ENCODE data around the gene WWOX. TPM values are rescaled to one million over a fixed set of nuclear protein-coding genes. Genes with fewer than 3 reads are reported as not detected.

Gene WWOX
- total RNA-seq, 6 donors from 2014 or later: 18.7 to 167 (median 31.0) TPM

DNA sequence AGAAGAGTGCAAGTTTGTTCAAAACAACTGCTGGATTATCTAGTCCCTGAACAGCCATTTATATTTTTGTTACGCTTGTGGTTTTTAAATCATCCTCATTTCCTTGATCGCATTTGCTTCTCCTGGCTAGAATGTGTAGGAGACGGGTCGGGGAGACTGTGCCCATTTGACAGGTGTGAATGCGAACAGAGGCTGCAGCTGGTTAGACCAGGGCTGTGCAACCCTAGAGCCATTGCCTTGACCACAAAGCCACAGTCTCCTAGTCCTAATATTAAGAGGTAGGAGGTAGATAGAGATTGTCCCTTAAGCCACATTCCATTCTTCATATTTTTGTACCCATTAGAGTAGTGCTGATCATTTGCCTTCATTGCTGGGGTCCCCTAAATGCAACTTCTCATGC lies 639.1 kb downstream of the WWOX start:
- DNase-seq (no peak), ATAC-seq (ENCODE audit: low FRiP score in 2 of 2) (no peak)
- no peak overlapping the region for H3K27ac ChIP-seq
- no peaks in the 10 kb centered on the region for H3K27me3 ChIP-seq
- no peak overlapping the region for H3K4me3 ChIP-seq
- 94 to 96% methylated on average over 5 of the region's 5 CpGs for WGBS, 2 donors
- peaks cover 0 to 3% (median 0%) of the 10 kb centered on the region in 4 donors for H3K4me1 ChIP-seq
- TF ChIP-seq POLR2AphosphoS5 (IDR thresholded peaks at IDR 0.05) (no peak), EP300 (IDR thresholded peaks at IDR 0.05) (no peak), POLR2A (IDR thresholded peaks at IDR 0.05) (no peak)
- TF ChIP-seq, protein P1, sequence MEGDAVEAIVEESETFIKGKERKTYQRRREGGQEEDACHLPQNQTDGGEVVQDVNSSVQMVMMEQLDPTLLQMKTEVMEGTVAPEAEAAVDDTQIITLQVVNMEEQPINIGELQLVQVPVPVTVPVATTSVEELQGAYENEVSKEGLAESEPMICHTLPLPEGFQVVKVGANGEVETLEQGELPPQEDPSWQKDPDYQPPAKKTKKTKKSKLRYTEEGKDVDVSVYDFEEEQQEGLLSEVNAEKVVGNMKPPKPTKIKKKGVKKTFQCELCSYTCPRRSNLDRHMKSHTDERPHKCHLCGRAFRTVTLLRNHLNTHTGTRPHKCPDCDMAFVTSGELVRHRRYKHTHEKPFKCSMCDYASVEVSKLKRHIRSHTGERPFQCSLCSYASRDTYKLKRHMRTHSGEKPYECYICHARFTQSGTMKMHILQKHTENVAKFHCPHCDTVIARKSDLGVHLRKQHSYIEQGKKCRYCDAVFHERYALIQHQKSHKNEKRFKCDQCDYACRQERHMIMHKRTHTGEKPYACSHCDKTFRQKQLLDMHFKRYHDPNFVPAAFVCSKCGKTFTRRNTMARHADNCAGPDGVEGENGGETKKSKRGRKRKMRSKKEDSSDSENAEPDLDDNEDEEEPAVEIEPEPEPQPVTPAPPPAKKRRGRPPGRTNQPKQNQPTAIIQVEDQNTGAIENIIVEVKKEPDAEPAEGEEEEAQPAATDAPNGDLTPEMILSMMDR (IDR thresholded peaks at IDR 0.05): no peak
- no peaks in the 10 kb centered on the region for H3K9me3 ChIP-seq
- no peaks in the 10 kb centered on the region for H3K36me3 ChIP-seq

DNA sequence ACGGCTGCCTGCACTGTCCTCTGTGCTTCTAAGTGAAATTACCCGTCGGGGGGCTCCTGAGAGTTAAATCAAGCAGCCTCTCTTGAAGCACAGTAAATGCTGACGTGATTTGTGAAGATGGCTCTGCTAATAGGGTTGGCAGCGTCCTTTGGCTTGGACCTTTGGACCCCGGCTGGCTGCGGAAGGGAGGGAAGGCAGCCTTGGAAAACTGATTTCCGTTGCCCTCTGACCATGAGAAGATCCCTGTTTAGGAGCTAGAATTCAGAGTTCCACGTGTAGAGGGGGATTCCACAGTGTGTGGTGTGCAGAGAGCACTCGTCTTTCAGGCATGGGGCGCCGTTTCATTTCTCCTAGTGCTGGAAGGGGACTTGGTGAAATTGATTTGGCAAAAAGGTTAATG lies 640.8 kb downstream of the WWOX start:
- DNase-seq (no peak), ATAC-seq (ENCODE audit: low FRiP score in 2 of 2) (no peak)
- Histone ChIP-seq H3K4me1 (peaks cover 0 to 3% (median 0%) of the 10 kb centered on the region in 4 donors), H3K9me3 (no peaks in the 10 kb centered on the region), H3K27ac (no peak overlapping the region), H3K36me3 (no peaks in the 10 kb centered on the region), H3K27me3 (no peaks in the 10 kb centered on the region), H3K4me3 (no peak overlapping the region)
- TF ChIP-seq POLR2A (IDR thresholded peaks at IDR 0.05) (no peak), POLR2AphosphoS5 (IDR thresholded peaks at IDR 0.05) (no peak), EP300 (IDR thresholded peaks at IDR 0.05) (no peak)
- TF ChIP-seq, protein P1 (IDR thresholded peaks at IDR 0.05): no peak
- 91% methylated on average over 12 of the region's 12 CpGs for WGBS, 2 donors

DNA sequence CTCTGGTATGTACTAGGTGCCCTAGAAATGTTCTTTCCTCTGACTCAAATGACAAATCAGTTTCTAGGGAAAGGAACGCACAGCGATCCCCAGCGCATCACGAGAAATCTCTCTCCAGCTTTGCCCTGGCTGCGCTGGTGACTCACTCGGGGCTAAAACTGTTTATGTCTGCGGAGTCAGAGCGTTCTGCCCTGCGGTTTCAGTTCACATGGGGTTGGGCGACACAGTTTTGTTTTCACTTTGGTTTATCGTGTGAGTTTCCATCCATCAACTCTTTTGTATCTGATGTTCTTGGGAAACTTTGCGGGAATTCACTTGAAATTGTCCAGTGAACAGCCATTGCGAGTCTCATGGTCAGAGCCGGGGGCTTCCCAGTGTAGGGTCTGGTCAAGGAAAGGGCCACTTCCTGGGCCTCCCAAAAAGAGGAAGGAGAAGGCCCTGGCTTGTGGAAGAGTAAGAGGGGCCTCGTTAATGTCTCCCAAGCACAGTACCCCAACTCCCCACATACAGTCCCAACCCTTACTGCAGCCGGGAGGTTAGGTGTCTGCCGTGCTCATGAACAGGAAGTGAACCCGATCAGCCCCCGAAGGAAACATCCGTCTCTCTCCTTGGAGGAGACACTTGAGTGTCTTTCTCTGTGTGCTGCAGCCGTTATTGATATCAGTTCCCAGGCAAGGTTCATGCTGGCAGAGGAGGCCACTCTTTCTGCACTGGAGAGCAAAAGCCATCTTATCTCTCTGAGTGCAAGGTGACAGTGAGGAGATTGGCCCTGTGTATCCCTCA lies 643.2 kb downstream of the WWOX start:
- Histone ChIP-seq H3K4me1 (peaks cover 0 to 3% (median 0%) of the 10 kb centered on the region in 4 donors), H3K4me3 (peak overlapping the region in 1 of 4 donors; percentile 30), H3K27me3 (no peaks in the 10 kb centered on the region), H3K9me3 (no peaks in the 10 kb centered on the region), H3K27ac (peak overlapping the region; percentile 34 to 79 (median 58)), H3K36me3 (no peaks in the 10 kb centered on the region)
- 68 to 71% methylated on average over 18 to 21 of the region's 21 CpGs for WGBS, 2 donors
- TF ChIP-seq, protein P1 (IDR thresholded peaks at IDR 0.05): no peak
- TF ChIP-seq POLR2AphosphoS5 (IDR thresholded peaks at IDR 0.05) (no peak), EP300 (IDR thresholded peaks at IDR 0.05) (no peak), POLR2A (IDR thresholded peaks at IDR 0.05) (no peak)
- DNase-seq: peak in 1 of 2 donors; percentile 45
- peak; percentile 60 to 69 for ATAC-seq (ENCODE audit: low FRiP score in 2 of 2)

DNA sequence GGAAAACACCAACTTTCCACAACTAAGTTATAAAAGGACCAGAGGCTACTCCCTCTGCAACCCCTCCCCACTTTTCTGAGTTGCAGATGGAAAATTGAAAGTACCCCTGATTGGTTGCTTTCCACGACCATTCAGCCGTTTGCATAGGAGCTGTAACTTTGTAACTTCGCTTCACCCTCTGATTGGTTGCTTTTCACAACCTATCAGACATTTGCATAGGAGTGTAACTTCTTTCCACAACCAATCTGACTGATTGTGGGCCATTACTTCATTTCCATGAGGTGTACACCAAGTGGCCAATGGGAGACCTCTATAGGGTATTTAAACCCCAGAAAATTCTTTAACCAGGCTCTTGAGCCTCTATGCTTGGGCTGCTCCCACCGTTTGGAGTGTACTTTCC lies 644.1 kb downstream of the WWOX start:
- peaks cover 0 to 3% (median 0%) of the 10 kb centered on the region in 4 donors for H3K4me1 ChIP-seq
- no peaks in the 10 kb centered on the region for H3K9me3 ChIP-seq
- TF ChIP-seq, protein P1 (IDR thresholded peaks at IDR 0.05): no peak
- TF ChIP-seq EP300 (IDR thresholded peaks at IDR 0.05): no peak
- TF ChIP-seq POLR2AphosphoS5 (IDR thresholded peaks at IDR 0.05): no peak
- TF ChIP-seq POLR2A (IDR thresholded peaks at IDR 0.05): no peak
- ATAC-seq (ENCODE audit: low FRiP score in 2 of 2) (no peak), DNase-seq (no peak)
- no peaks in the 10 kb centered on the region for H3K36me3 ChIP-seq
- no peaks in the 10 kb centered on the region for H3K27me3 ChIP-seq
- H3K27ac ChIP-seq: no peak overlapping the region
- H3K4me3 ChIP-seq: no peak overlapping the region
- 88 to 90% methylated on average over 4 of the region's 4 CpGs for whole genome bisulfite sequencing, 2 donors

DNA sequence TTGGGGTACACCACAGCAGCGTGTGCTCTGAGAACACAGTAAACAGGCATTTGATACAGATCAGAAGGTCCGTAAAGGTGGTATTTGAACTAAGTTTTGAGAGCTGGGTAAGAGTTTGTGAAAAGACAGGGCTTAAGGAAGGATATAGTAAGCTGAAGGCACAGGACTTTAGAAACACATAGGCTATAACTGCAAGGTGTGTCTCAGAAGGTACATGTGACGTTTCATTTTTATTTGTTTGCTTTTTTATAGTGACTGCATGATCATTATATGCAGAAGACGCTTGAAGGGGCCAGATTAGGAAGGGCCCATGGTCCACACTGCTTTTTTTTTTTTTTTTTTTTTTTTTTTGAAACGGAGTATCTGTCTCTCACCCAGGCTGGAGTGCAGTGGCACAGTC lies 644.6 kb downstream of the WWOX start:
- H3K27ac ChIP-seq: no peak overlapping the region
- TF ChIP-seq POLR2AphosphoS5 (IDR thresholded peaks at IDR 0.05): no peak
- no peak for TF ChIP-seq EP300 (IDR thresholded peaks at IDR 0.05)
- TF ChIP-seq, protein P1 (IDR thresholded peaks at IDR 0.05): no peak
- TF ChIP-seq POLR2A (IDR thresholded peaks at IDR 0.05): no peak
- H3K4me1 ChIP-seq: peaks cover 0 to 3% (median 0%) of the 10 kb centered on the region in 4 donors
- H3K9me3 ChIP-seq: no peaks in the 10 kb centered on the region
- no peak for ATAC-seq (ENCODE audit: low FRiP score in 2 of 2)
- no peaks in the 10 kb centered on the region for H3K27me3 ChIP-seq
- no peak for DNase-seq
- H3K4me3 ChIP-seq: no peak overlapping the region
- 85 to 88% methylated on average over 5 of the region's 5 CpGs for WGBS, 2 donors
- H3K36me3 ChIP-seq: no peaks in the 10 kb centered on the region
